ENCODE data around the gene LHX6. TPM values are rescaled to one million over a fixed set of nuclear protein-coding genes. Genes with fewer than 3 reads are reported as not detected.

Gene LHX6
- total and polyA plus RNA-seq, 2 of the 4 experiments (the other 2 are of a cell fraction), result under 0.01 to 0.05 TPM

DNA sequence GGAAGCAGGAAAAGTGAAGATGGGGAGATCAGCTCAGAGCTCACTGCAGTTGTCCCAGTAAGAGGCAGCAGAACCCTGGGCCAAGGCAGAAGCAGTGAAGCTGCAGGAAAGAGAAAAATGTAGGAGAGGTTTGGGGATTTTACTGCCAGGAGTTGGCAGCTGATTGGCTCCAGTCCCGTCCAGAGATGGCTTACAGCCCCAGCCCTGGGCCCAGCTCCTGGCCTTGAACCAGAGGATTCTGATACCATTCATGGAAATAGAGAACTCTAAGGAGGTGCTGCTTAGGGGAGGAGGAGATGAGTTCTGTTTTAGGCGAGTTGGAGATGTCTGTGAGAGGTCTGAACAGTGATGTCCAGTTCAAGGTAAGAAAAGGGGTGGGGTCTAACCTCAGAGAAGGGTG lies 64.5 kb downstream of the LHX6 start:
- Histone ChIP-seq H3K36me3 (ENCODE audit: control insufficient read depth, insufficient read depth, low read length) (no peaks in the 10 kb centered on the region), H2AK9ac (replicated peaks; ENCODE audit: low read depth, low read length, poor library complexity) (no peak overlapping the region), H4K8ac (ENCODE audit: low read depth in 2 of 2, low read length in 2 of 2) (no peak overlapping the region), H4K20me1 (ENCODE audit: insufficient read depth, low read length) (no peaks in the 10 kb centered on the region), H3K27me3 (ENCODE audit: control insufficient read depth, insufficient read depth, low read length) (peaks cover 19% of the 10 kb centered on the region), H3K4me3 (ENCODE audit: insufficient read depth, low read depth, low read length) (no peak overlapping the region), H3K4me1 (ENCODE audit: control insufficient read depth, insufficient read depth, low read length) (no peaks in the 10 kb centered on the region), H3K79me1 (ENCODE audit: low read depth in 1 of 2, low read length in 2 of 2) (peaks cover 0 to 3% of the 10 kb centered on the region in 2 experiments; a peak in 3 of 4 replicates), H3K23ac (ENCODE audit: low read depth, low read length) (no peak overlapping the region), H3K56ac (ENCODE audit: extremely low read depth, insufficient read depth, low read length) (no peak overlapping the region), H3K4ac (ENCODE audit: low read depth, low read length) (no peak overlapping the region), H3K18ac (ENCODE audit: low read depth, low read length) (no peak overlapping the region), H3K14ac (replicated peaks; ENCODE audit: low read depth, low read length) (no peak overlapping the region), H3K9ac (ENCODE audit: low read depth, low read length) (no peak overlapping the region), H2AK5ac (ENCODE audit: low read depth, low read length) (no peak overlapping the region), H3K4me2 (ENCODE audit: low read depth, low read length) (no peak overlapping the region), H4K5ac (ENCODE audit: low read depth, low read length) (no peak overlapping the region), H2AFZ (replicated peaks; ENCODE audit: low read length, poor library complexity) (no peak overlapping the region), H3K9me1 (ENCODE audit: insufficient read depth, low read length) (no peaks in the 10 kb centered on the region), H3K27ac (ENCODE audit: insufficient read depth, low read length) (no peak overlapping the region), H2BK5ac (ENCODE audit: low read depth, low read length, poor library complexity, severe bottlenecking) (no peak overlapping the region), H3K9me3 (ENCODE audit: control insufficient read depth, insufficient read depth, low read length) (no peaks in the 10 kb centered on the region; the same call in 1 of the 2 replicates), H2BK20ac (ENCODE audit: low read depth, low read length) (no peak overlapping the region), H4K91ac (ENCODE audit: insufficient read depth, low read depth, low read length) (no peak overlapping the region), H2BK120ac (ENCODE audit: low read depth, low read length) (no peak overlapping the region), H2BK15ac (ENCODE audit: low read depth, low read length) (no peak overlapping the region)
- BruUV-seq (replicated peaks), result no TSS peak
- POLR2A ChIA-PET (ENCODE audit: unreplicated experiment), result interaction anchor here (0.5 kb wide), 1 partner anchor 141 kb away, joined by 4 read pairs; no protein-coding TSS in a partner anchor
- no peak for ATAC-seq (ENCODE audit: low read depth)
- TF ChIP-seq RCOR1 (IDR thresholded peaks at IDR 0.05; ENCODE audit: insufficient replicate concordance, low read length) (no peak), MXI1 (IDR thresholded peaks at IDR 0.05; ENCODE audit: borderline replicate concordance, low read depth, low read length) (no peak), CHD1 (IDR thresholded peaks at IDR 0.05; ENCODE audit: low read depth, low read length) (no peak), FOS (IDR thresholded peaks at IDR 0.05; ENCODE audit: low read depth, low read length) (no peak), RFX5 (IDR thresholded peaks at IDR 0.05; ENCODE audit: low read depth, low read length) (no peak), MAZ (IDR thresholded peaks at IDR 0.05; ENCODE audit: borderline replicate concordance, low read depth, low read length) (no peak), BHLHE40 (IDR thresholded peaks at IDR 0.05; ENCODE audit: low read depth, low read length) (no peak), NFE2L2 (IDR thresholded peaks at IDR 0.05; ENCODE audit: low read depth, low read length) (no peak), SMC3 (IDR thresholded peaks at IDR 0.05; ENCODE audit: low read depth, low read length) (no peak), RAD21 (IDR thresholded peaks at IDR 0.05; ENCODE audit: low read length) (no peak), ELK1 (IDR thresholded peaks at IDR 0.05; ENCODE audit: borderline replicate concordance, low read depth, low read length) (no peak), CTCF (conservative IDR thresholded peaks at IDR 0.05; ENCODE audit: low read depth, low read length) (no peak), MAFK (IDR thresholded peaks at IDR 0.05; ENCODE audit: low read depth, low read length) (no peak), POLR2A (IDR thresholded peaks at IDR 0.05; ENCODE audit: low read depth, low read length) (no peak)
- TF ChIP-seq, protein P1, sequence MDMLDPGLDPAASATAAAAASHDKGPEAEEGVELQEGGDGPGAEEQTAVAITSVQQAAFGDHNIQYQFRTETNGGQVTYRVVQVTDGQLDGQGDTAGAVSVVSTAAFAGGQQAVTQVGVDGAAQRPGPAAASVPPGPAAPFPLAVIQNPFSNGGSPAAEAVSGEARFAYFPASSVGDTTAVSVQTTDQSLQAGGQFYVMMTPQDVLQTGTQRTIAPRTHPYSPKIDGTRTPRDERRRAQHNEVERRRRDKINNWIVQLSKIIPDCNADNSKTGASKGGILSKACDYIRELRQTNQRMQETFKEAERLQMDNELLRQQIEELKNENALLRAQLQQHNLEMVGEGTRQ (IDR thresholded peaks at IDR 0.05; ENCODE audit: low read depth, low read length), result no peak
- WGBS, 2 experiments (ENCODE audit: extremely low coverage in 2 of 2, insufficient read length in 1 of 2), result no CpG with 5 or more reads among the region's 2 CpGs
- intact Hi-C loops (cut with micrococcal nuclease), result no loop called here
- in situ Hi-C loops (cut with MboI; ENCODE audit: low sequenced_read_pairs), result no loop called here
- CTCF ChIA-PET, result no interaction called here
- no peak for DNase-seq
- dilution Hi-C loops (cut with HindIII; ENCODE audit: low sequenced_read_pairs, unreplicated experiment), result no loop called here
